Ovary (tissue), 3 donors: ENCODE data around the gene FAM184A.

ENCODE experiments used
- POLR2A ChIP-seq: fragments of 450-650 bp; IDR thresholded peaks from one replicate; pipeline ENCODE4 v1.6.1; 2017; ENCODE audit warnings: antibody characterized with exemption, mild to moderate bottlenecking, moderate library complexity
- TF ChIP-seq, protein P1 (sequence below), 3 donors: fragments of 450-650 bp in 2 of 3; fragments of 200-600 bp in 1 of 3; IDR thresholded peaks; one replicate each; pipeline versions ENCODE4 v1.5.1 to v1.8.0; 2016 to 2022; ENCODE audit warnings: antibody characterized with exemption in 3 of 3, mild to moderate bottlenecking in 1 of 3
- donor health status: DM: no; HTN: no; CAD: no.

DNA sequence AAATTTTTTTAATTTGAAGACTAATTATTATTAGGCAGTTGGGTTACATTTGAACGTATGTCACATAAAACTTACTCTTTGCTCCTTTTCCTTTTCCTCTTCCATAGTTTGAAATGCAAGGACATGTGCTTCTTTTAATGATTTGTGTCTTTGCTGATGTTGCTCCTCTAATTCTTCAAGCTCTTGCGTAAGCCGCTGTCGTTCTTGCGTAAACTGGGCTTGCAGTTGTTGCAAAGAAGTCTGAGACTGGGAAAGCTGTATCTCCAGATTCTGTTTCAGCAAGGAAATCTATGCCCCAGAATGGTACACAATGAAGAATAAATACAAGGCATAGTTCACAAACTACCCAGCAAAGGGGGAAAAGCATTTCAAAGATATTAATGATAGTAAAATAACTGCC is 98.4 kb downstream of the FAM184A start:
- TF ChIP-seq, protein P1, sequence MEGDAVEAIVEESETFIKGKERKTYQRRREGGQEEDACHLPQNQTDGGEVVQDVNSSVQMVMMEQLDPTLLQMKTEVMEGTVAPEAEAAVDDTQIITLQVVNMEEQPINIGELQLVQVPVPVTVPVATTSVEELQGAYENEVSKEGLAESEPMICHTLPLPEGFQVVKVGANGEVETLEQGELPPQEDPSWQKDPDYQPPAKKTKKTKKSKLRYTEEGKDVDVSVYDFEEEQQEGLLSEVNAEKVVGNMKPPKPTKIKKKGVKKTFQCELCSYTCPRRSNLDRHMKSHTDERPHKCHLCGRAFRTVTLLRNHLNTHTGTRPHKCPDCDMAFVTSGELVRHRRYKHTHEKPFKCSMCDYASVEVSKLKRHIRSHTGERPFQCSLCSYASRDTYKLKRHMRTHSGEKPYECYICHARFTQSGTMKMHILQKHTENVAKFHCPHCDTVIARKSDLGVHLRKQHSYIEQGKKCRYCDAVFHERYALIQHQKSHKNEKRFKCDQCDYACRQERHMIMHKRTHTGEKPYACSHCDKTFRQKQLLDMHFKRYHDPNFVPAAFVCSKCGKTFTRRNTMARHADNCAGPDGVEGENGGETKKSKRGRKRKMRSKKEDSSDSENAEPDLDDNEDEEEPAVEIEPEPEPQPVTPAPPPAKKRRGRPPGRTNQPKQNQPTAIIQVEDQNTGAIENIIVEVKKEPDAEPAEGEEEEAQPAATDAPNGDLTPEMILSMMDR (IDR thresholded peaks at IDR 0.05): no peak
- no peak for TF ChIP-seq POLR2A
